Mesendoderm (in vitro differentiated cells): ENCODE results near the gene TMEM235.

Experiments
- DNase-seq: peaks from one replicate; pipeline ENCODE4 v3.0.0; 2013
- H2AK5ac ChIP-seq: 2 replicates; pipeline ENCODE4 v1.6.1; 2013; ENCODE audit warnings: low read length, inconsistent platforms
- H2BK120ac ChIP-seq: 2 replicates; pipeline ENCODE4 v1.6.1; 2013; ENCODE audit warnings: low read depth, mild to moderate bottlenecking, low read length, moderate library complexity, mixed read lengths
- H2BK15ac ChIP-seq: replicated peaks from 2 replicates; pipeline ENCODE4 v1.6.1; 2013; ENCODE audit warnings: low read depth, mild to moderate bottlenecking, moderate library complexity
- H2BK5ac ChIP-seq: 2 replicates; pipeline ENCODE4 v1.6.1; 2013; ENCODE audit warnings: low read length, inconsistent platforms
- H3K18ac ChIP-seq: 2 replicates; pipeline ENCODE4 v1.6.1; 2013; ENCODE audit warnings: mild to moderate bottlenecking, low read length, mixed read lengths
- H3K23ac ChIP-seq: one replicate; pipeline ENCODE4 v1.6.1; 2013; ENCODE audit warnings: low read length
- H3K27ac ChIP-seq: 2 replicates; pipeline ENCODE4 v1.5.1; 2013; ENCODE audit warnings: low read depth, mild to moderate bottlenecking, inconsistent platforms, low read length, moderate library complexity
- H3K27me3 ChIP-seq: 2 replicates; pipeline ENCODE4 v1.6.1; 2013; ENCODE audit warnings: low read length, control low read depth, mild to moderate bottlenecking, inconsistent platforms; ENCODE audit not compliant: insufficient read depth, poor library complexity
- H3K36me3 ChIP-seq: 2 replicates; pipeline ENCODE4 v1.6.1; 2013; ENCODE audit warnings: low read length, inconsistent platforms; ENCODE audit not compliant: control insufficient read depth, insufficient read depth
- H3K4ac ChIP-seq: one replicate; pipeline ENCODE4 v1.6.1; 2013; ENCODE audit warnings: low read depth, mild to moderate bottlenecking, low read length, moderate library complexity
- H3K4me1 ChIP-seq: 2 replicates; pipeline ENCODE4 v1.6.1; 2013; ENCODE audit warnings: low read depth, low read length, inconsistent platforms; ENCODE audit not compliant: control insufficient read depth
- H3K4me2 ChIP-seq: 2 replicates; pipeline ENCODE4 v1.6.1; 2013; ENCODE audit warnings: low read length
- H3K4me3 ChIP-seq: 2 replicates; pipeline ENCODE4 v1.5.1; 2013; ENCODE audit warnings: mild to moderate bottlenecking, low read length
- H3K56ac ChIP-seq: one replicate; pipeline ENCODE4 v1.6.1; 2013; ENCODE audit warnings: low read length
- H3K79me1 ChIP-seq: 2 replicates; pipeline ENCODE4 v1.6.1; 2013; ENCODE audit warnings: low read length, inconsistent platforms
- H3K79me2 ChIP-seq: 2 replicates; pipeline ENCODE4 v1.6.1; 2013; ENCODE audit warnings: mild to moderate bottlenecking, low read length; ENCODE audit not compliant: control insufficient read depth, insufficient read depth
- H3K9ac ChIP-seq: 2 replicates; pipeline ENCODE4 v1.6.1; 2013; ENCODE audit warnings: low read length, inconsistent platforms
- H4K5ac ChIP-seq: one replicate; pipeline ENCODE4 v1.6.1; 2013; ENCODE audit warnings: low read length
- H4K8ac ChIP-seq: one replicate; pipeline ENCODE4 v1.6.1; 2013; ENCODE audit warnings: low read depth, mild to moderate bottlenecking, control low read depth, low read length, moderate library complexity
- WGBS: extraction: QIAGEN DNeasy Blood & Tissue Kit; methylation state at CpG from one replicate; pipeline ENCODE4 v1.1.7; 2013; ENCODE audit warnings: low lambda C conversion rate, missing lambda C conversion rate; ENCODE audit not compliant: insufficient coverage; ENCODE audit errors: extremely low coverage; 5-methylcytosine and 5-hydroxymethylcytosine counted together

Gene TMEM235

GRCh38 chr17:78223061-78223460 is 8.4 kb upstream of the TMEM235 start:
- no peaks in the 10 kb centered on the region for H3K27me3 ChIP-seq

DNA sequence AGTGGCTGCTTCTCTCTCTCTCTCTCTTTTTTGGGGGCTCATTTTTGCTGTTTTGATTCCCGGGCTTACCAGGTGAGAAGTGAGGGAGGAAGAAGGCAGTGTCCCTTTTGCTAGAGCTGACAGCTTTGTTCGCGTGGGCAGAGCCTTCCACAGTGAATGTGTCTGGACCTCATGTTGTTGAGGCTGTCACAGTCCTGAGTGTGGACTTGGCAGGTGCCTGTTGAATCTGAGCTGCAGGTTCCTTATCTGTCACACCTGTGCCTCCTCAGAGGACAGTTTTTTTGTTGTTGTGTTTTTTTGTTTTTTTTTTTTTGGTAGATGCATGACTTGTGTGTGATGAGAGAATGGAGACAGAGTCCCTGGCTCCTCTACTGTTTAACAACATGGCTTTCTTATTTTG is 7.7 kb upstream of the TMEM235 start:
- H3K79me2 ChIP-seq, result no peaks in the 10 kb centered on the region
- no peak overlapping the region for H2BK15ac ChIP-seq
- H3K4me1 ChIP-seq, result no peaks in the 10 kb centered on the region
- H3K18ac ChIP-seq, result no peak overlapping the region
- no peak overlapping the region for H2AK5ac ChIP-seq
- no CpG with 5 or more reads among the region's 3 CpGs for WGBS
- H3K56ac ChIP-seq, result no peak overlapping the region
- H2BK5ac ChIP-seq, result no peak overlapping the region
- H3K27me3 ChIP-seq, result no peaks in the 10 kb centered on the region
- H3K79me1 ChIP-seq, result peaks cover 3% of the 10 kb centered on the region
- H3K4me3 ChIP-seq, result no peak overlapping the region
- H3K4ac ChIP-seq, result no peak overlapping the region
- H3K4me2 ChIP-seq, result no peak overlapping the region
- no peak overlapping the region for H4K5ac ChIP-seq
- H2BK120ac ChIP-seq, result no peak overlapping the region
- no peak overlapping the region for H4K8ac ChIP-seq
- DNase-seq, result no peak
- H3K27ac ChIP-seq, result no peak overlapping the region
- no peak overlapping the region for H3K9ac ChIP-seq
- H3K23ac ChIP-seq, result no peak overlapping the region
- H3K36me3 ChIP-seq, result peaks cover 4% of the 10 kb centered on the region

More at GRCh38 chr17:78223061-78223460, 8.4 kb upstream of the TMEM235 start:
- Histone ChIP-seq H2AK5ac (no peak overlapping the region), H3K79me2 (no peaks in the 10 kb centered on the region), H3K23ac (no peak overlapping the region), H3K4me1 (no peaks in the 10 kb centered on the region), H3K4me3 (no peak overlapping the region), H3K4me2 (no peak overlapping the region), H3K9ac (no peak overlapping the region), H3K4ac (no peak overlapping the region), H3K56ac (no peak overlapping the region), H3K27ac (no peak overlapping the region), H4K5ac (no peak overlapping the region), H3K79me1 (peaks cover 3% of the 10 kb centered on the region), H2BK5ac (no peak overlapping the region), H2BK15ac (no peak overlapping the region), H3K18ac (no peak overlapping the region), H2BK120ac (no peak overlapping the region), H4K8ac (no peak overlapping the region), H3K36me3 (peaks cover 4% of the 10 kb centered on the region)
- WGBS, result no CpG with 5 or more reads among the region's 4 CpGs
- no peak for DNase-seq

DNA sequence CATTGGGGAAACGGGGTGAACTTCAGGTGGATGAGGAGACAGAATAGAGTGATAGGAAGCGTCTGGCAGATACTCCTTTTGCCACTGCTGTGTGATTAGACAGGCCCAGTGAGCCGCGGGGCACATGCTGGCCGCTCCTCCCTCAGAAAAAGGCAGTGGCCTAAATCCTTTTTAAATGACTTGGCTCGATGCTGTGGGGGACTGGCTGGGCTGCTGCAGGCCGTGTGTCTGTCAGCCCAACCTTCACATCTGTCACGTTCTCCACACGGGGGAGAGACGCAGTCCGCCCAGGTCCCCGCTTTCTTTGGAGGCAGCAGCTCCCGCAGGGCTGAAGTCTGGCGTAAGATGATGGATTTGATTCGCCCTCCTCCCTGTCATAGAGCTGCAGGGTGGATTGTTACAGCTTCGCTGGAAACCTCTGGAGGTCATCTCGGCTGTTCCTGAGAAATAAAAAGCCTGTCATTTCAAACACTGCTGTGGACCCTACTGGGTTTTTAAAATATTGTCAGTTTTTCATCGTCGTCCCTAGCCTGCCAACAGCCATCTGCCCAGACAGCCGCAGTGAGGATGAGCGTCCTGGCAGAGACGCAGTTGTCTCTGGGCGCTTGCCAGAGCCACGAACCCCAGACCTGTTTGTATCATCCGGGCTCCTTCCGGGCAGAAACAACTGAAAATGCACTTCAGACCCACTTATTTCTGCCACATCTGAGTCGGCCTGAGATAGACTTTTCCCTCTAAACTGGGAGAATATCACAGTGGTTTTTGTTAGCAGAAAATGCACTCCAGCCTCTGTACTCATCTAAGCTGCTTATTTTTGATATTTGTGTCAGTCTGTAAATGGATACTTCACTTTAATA is 7.0 kb upstream of the TMEM235 start:
- no peak overlapping the region for H2BK120ac ChIP-seq

GRCh38 chr17:78225088-78225865 is 6.2 kb upstream of the TMEM235 start:
- H2AK5ac ChIP-seq, result no peak overlapping the region
- no CpG with 5 or more reads among the region's 16 CpGs for WGBS
- no peak overlapping the region for H3K23ac ChIP-seq
- H3K4me2 ChIP-seq, result no peak overlapping the region
- H4K5ac ChIP-seq, result no peak overlapping the region
- H2BK5ac ChIP-seq, result no peak overlapping the region
- no peak overlapping the region for H3K9ac ChIP-seq
- no peaks in the 10 kb centered on the region for H3K79me2 ChIP-seq
- no peak overlapping the region for H2BK120ac ChIP-seq
- no peak overlapping the region for H3K56ac ChIP-seq
- H3K4ac ChIP-seq, result no peak overlapping the region
- H3K27ac ChIP-seq, result no peak overlapping the region
- no peak for DNase-seq
- no peaks in the 10 kb centered on the region for H3K4me1 ChIP-seq
- H3K4me3 ChIP-seq, result no peak overlapping the region
- H3K27me3 ChIP-seq, result no peaks in the 10 kb centered on the region
- no peak overlapping the region for H4K8ac ChIP-seq
- no peaks in the 10 kb centered on the region for H3K79me1 ChIP-seq
- H2BK15ac ChIP-seq, result no peak overlapping the region
- no peak overlapping the region for H3K18ac ChIP-seq
- H3K36me3 ChIP-seq, result peaks cover 4% of the 10 kb centered on the region

More for the DNA sequence above, 7.0 kb upstream of the TMEM235 start:
- Histone ChIP-seq H3K27me3 (no peaks in the 10 kb centered on the region), H3K36me3 (peaks cover 4% of the 10 kb centered on the region), H2AK5ac (no peak overlapping the region), H3K4me1 (no peaks in the 10 kb centered on the region), H3K4ac (no peak overlapping the region), H3K56ac (no peak overlapping the region), H2BK15ac (no peak overlapping the region), H4K8ac (no peak overlapping the region), H2BK5ac (no peak overlapping the region), H3K4me2 (no peak overlapping the region), H3K9ac (no peak overlapping the region), H3K18ac (no peak overlapping the region), H3K23ac (no peak overlapping the region), H3K4me3 (no peak overlapping the region), H3K79me1 (peaks cover 1% of the 10 kb centered on the region), H3K79me2 (no peaks in the 10 kb centered on the region), H3K27ac (no peak overlapping the region), H4K5ac (no peak overlapping the region)
- DNase-seq, result no peak
- no CpG with 5 or more reads among the region's 27 CpGs for WGBS

DNA sequence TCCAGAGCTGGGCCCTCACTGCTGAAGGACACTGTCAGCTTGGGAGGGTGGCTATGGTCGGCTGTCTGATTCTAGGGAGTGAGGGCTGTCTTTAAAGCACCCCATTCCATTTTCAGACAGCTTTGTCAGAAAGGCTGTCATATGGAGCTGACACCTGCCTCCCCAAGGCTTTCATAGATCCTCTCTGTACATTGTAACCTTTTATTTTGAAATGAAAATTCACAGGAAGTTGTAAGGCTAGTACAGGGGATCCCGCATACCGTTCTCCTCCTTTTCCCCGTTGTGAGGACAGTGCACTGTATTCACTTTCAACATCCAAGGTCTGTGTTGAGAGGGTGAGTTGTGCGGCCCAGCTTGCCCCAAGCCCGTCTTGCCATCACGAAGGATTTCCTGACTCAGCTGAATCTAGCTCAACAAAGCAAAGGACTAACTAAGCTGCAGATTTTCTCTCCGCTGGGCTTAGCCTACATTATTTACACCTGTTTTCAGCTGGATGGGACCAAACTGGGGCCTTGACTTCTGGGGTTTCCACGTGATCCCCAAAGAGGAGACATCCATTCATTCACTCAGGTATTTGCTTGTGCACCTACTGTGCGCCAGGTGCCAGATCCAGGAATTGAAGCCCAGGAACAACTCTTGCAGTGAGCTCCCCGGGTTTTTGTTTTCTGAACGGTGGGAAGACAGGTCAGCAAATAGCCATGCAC is 5.2 kb upstream of the TMEM235 start:
- DNase-seq, result no peak
- Histone ChIP-seq H3K56ac (no peak overlapping the region), H3K18ac (no peak overlapping the region), H3K79me1 (no peaks in the 10 kb centered on the region), H4K5ac (no peak overlapping the region), H4K8ac (no peak overlapping the region), H3K27ac (no peak overlapping the region), H3K4me1 (no peaks in the 10 kb centered on the region), H3K27me3 (peaks cover 4% of the 10 kb centered on the region), H3K4me2 (no peak overlapping the region), H2BK5ac (no peak overlapping the region), H3K36me3 (peaks cover 2% of the 10 kb centered on the region), H3K4me3 (no peak overlapping the region), H3K9ac (no peak overlapping the region), H2BK15ac (no peak overlapping the region), H2AK5ac (no peak overlapping the region), H3K79me2 (no peaks in the 10 kb centered on the region), H3K23ac (no peak overlapping the region), H2BK120ac (no peak overlapping the region), H3K4ac (no peak overlapping the region)
- WGBS, result no CpG with 5 or more reads among the region's 12 CpGs
